SK-N-SH (cell line): ENCODE measurements around the gene FZD7. TPM values are rescaled to one million over a fixed set of nuclear protein-coding genes. Genes with fewer than 3 reads are reported as not detected.

Experiments
- CTCF ChIA-PET: fragments of 300-600, 350-600 bp; formaldehyde crosslinking; extraction: SDS; loops from one replicate; lab custom pipeline; 2021; lab: Yijun Ruan, JAX
- POLR2A ChIA-PET: fragments of 350-600 bp; sonication (Branson Sonifier 250); formaldehyde crosslinking; extraction: SDS; loops from one replicate; lab custom pipeline; 2020; ENCODE audit warnings: antibody characterized with exemption, inconsistent platforms; lab: Yijun Ruan, JAX
- DNase-seq: peaks from one replicate; pipeline ENCODE4 v3.0.0; 2012
- H2AFZ ChIP-seq: fragments of 200-600 bp; sonication (generic); 2 replicates; pipeline ENCODE4 v1.8.1; 2016; ENCODE audit warnings: antibody characterized with exemption, mild to moderate bottlenecking, low read depth
- H3F3A ChIP-seq: fragments of 200-600 bp; sonication (generic); replicated peaks from 2 replicates; pipeline ENCODE3; 2016; ENCODE audit warnings: antibody characterized with exemption, mild to moderate bottlenecking; ENCODE audit not compliant: insufficient read depth
- H3K27ac ChIP-seq, 2 experiments: fragments of 200-500 bp in 1 of 2; fragments of 200-600 bp in 1 of 2; sonication (Bioruptor generic) in 1 of 2; sonication (generic), shearing (Covaris generic) in 1 of 2; 2 replicates each; pipeline versions ENCODE4 v1.5.1 to v1.6.1; 2014 to 2016; ENCODE audit warnings: low read depth in 2 of 2, inconsistent platforms in 1 of 2, low read length in 1 of 2, mild to moderate bottlenecking in 1 of 2, mixed read lengths in 1 of 2
- H3K27me3 ChIP-seq: fragments of 200-600 bp; sonication (generic), shearing (Covaris generic); 2 replicates; pipeline ENCODE4 v1.6.1; 2016; ENCODE audit warnings: mixed run types; ENCODE audit not compliant: insufficient read depth
- H3K36me3 ChIP-seq, 2 experiments: fragments of 200-500 bp in 1 of 2; fragments of 200-600 bp in 1 of 2; sonication (Bioruptor generic) in 1 of 2; sonication (generic) in 1 of 2; replicated peaks in 1 of 2; 2 replicates each; pipeline versions ENCODE3 to v1.5.1; 2014 to 2016; ENCODE audit warnings: low read length in 1 of 2, mild to moderate bottlenecking in 1 of 2; ENCODE audit not compliant: insufficient read depth in 2 of 2, control insufficient read depth in 1 of 2
- H3K4me1 ChIP-seq, 2 experiments: fragments of 200-500 bp in 1 of 2; fragments of 200-600 bp in 1 of 2; sonication (Bioruptor generic) in 1 of 2; sonication (generic), shearing (Covaris generic) in 1 of 2; 2 replicates each; pipeline versions ENCODE4 v1.5.1 to v1.6.1; 2014 to 2016; ENCODE audit warnings: low read depth in 1 of 2, low read length in 1 of 2, mixed run types in 1 of 2; ENCODE audit not compliant: insufficient read depth in 2 of 2, control insufficient read depth in 1 of 2
- H3K4me2 ChIP-seq: fragments of 200-600 bp; sonication (generic), shearing (Covaris generic); 2 replicates; pipeline ENCODE4 v1.6.1; 2017; ENCODE audit warnings: mixed run types
- H3K4me3 ChIP-seq, 2 experiments: fragments of 200-500 bp in 1 of 2; fragments of 200-600 bp in 1 of 2; sonication (Bioruptor generic) in 1 of 2; sonication (generic), shearing (Covaris generic) in 1 of 2; 2 replicates each; pipeline versions ENCODE4 v1.5.1 to v1.8.1; 2014 to 2016; ENCODE audit warnings: low read depth in 2 of 2, inconsistent platforms in 1 of 2, low read length in 1 of 2, mild to moderate bottlenecking in 1 of 2, mixed read lengths in 1 of 2, moderate library complexity in 1 of 2
- H3K79me2 ChIP-seq: fragments of 200-600 bp; sonication (generic); 2 replicates; pipeline ENCODE4 v1.8.1; 2017; ENCODE audit warnings: mild to moderate bottlenecking; ENCODE audit not compliant: insufficient read depth
- H3K9ac ChIP-seq: fragments of 200-600 bp; sonication (generic); 2 replicates; pipeline ENCODE4 v1.6.1; 2017; ENCODE audit warnings: mixed run types
- H3K9me2 ChIP-seq: fragments of 200-600 bp; sonication (generic); 2 replicates; pipeline ENCODE4 v1.6.1; 2017; ENCODE audit warnings: mixed run types
- H3K9me3 ChIP-seq: fragments of 200-600 bp; sonication (generic); 2 replicates; pipeline ENCODE4 v1.6.1; 2017; ENCODE audit warnings: mixed run types, mild to moderate bottlenecking, moderate library complexity
- H4K20me1 ChIP-seq: fragments of 200-600 bp; sonication (generic); 2 replicates; pipeline ENCODE4 v1.6.1; 2017; ENCODE audit warnings: mild to moderate bottlenecking, mixed run types; ENCODE audit not compliant: insufficient read depth
- CTCF ChIP-seq: fragments of 200-600 bp; sonication (generic); IDR thresholded peaks from 2 replicates; pipeline ENCODE4 v1.6.1; 2017; ENCODE audit warnings: antibody characterized with exemption, mild to moderate bottlenecking, moderate library complexity
- ELF1 ChIP-seq: IDR thresholded peaks from 2 replicates; pipeline ENCODE4 v1.4.0; 2012
- FOXJ3 ChIP-seq: sonication (generic); formaldehyde crosslinking; IDR thresholded peaks from 2 replicates; pipeline ENCODE4 v1.5.1; 2020; ENCODE audit warnings: mild to moderate bottlenecking, missing genetic modification reagents
- GABPA ChIP-seq: IDR thresholded peaks from 2 replicates; pipeline ENCODE4 v1.4.0; 2012; ENCODE audit warnings: low read depth, mild to moderate bottlenecking
- GATA2 ChIP-seq: sonication (generic); formaldehyde crosslinking; IDR thresholded peaks from 2 replicates; pipeline ENCODE4 v1.5.0; 2020; ENCODE audit warnings: mild to moderate bottlenecking, missing genetic modification reagents
- JUND ChIP-seq: IDR thresholded peaks from 2 replicates; pipeline ENCODE4 v1.4.0; 2012
- MAX ChIP-seq: IDR thresholded peaks from 2 replicates; pipeline ENCODE4 v1.4.0; 2012; ENCODE audit warnings: low read depth
- MXI1 ChIP-seq: IDR thresholded peaks from 2 replicates; pipeline ENCODE4 v1.6.1; 2012; ENCODE audit warnings: mild to moderate bottlenecking, low read depth, low read length, improper control_type of control experiment
- NRF1 ChIP-seq: IDR thresholded peaks from 2 replicates; pipeline ENCODE4 v1.6.1; 2012; ENCODE audit warnings: low read depth, mild to moderate bottlenecking, low read length
- POLR2AphosphoS5 ChIP-seq: IDR thresholded peaks from 2 replicates; pipeline ENCODE4 v1.6.1; 2012; ENCODE audit warnings: low read depth, low read length
- RCOR1 ChIP-seq: fragments of 150-350 bp; IDR thresholded peaks from 2 replicates; pipeline ENCODE4 v1.6.1; 2017; ENCODE audit warnings: antibody characterized with exemption, low read length
- RXRA ChIP-seq: IDR thresholded peaks from 2 replicates; pipeline ENCODE4 v1.4.0; 2012; ENCODE audit warnings: low read depth, mild to moderate bottlenecking, borderline replicate concordance
- SIN3A ChIP-seq: IDR thresholded peaks from 2 replicates; pipeline ENCODE4 v1.6.1; 2012; ENCODE audit warnings: low read depth, mild to moderate bottlenecking, low read length, moderate library complexity, borderline replicate concordance
- SMC3 ChIP-seq: IDR thresholded peaks from 2 replicates; pipeline ENCODE4 v1.6.1; 2012; ENCODE audit warnings: low read depth, low read length, improper control_type of control experiment
- TAF1 ChIP-seq: IDR thresholded peaks from 2 replicates; pipeline ENCODE4 v1.6.1; 2012; ENCODE audit warnings: low read depth, mild to moderate bottlenecking, low read length, moderate library complexity, borderline replicate concordance
- YY1 ChIP-seq: IDR thresholded peaks from 2 replicates; pipeline ENCODE4 v1.4.0; 2012; ENCODE audit warnings: low read depth, mild to moderate bottlenecking
- ZBTB33 ChIP-seq: IDR thresholded peaks from 2 replicates; pipeline ENCODE4 v1.4.0; 2012; ENCODE audit warnings: low read depth, borderline replicate concordance
- WGBS: methylation state at CpG from one replicate; pipeline ENCODE4 v1.1.6; 2017; ENCODE audit warnings: low lambda C conversion rate; 5-methylcytosine and 5-hydroxymethylcytosine counted together
- polyA plus RNA-seq, 3 experiments: library from polyadenylated mRNA; depleted of rRNA; stranded (reverse); fragments of >200 nt; gene quantifications; 2 replicates each; pipeline ENCODE4 v1.2.3, GENCODE V29; 2012
- TF ChIP-seq, protein P1 (sequence below): fragments of 150-350 bp; IDR thresholded peaks from 2 replicates; pipeline ENCODE4 v1.6.1; 2016; ENCODE audit warnings: mild to moderate bottlenecking, low read depth, low read length
- TF ChIP-seq, protein P2 (sequence below): fragments of 150-350 bp; IDR thresholded peaks from 2 replicates; pipeline ENCODE4 v1.6.1; 2017; ENCODE audit warnings: antibody characterized with exemption, low read length, low read depth, borderline replicate concordance

The FZD7 gene
- polyA plus RNA-seq, 1 of the 3 experiments (the other 2 are of a cell fraction): 19.7 TPM

DNA sequence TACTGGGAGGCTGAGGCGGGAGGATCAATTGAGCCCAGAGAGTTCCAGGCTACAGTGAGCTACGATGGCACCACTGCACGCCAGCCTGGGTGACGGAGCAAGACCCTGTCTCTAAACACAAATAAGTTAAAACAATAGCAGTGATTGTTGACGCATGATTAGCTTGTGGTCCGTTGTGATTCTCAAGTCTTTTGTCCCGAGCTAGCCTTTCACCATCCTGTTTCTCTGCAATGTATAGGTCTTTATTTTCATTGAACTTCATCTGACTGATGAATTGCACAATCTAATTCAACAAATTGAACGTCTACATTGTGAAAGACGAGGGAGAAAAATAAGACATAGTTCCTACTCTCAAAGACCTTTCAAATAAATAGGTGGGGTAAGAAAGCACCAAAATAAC is 8.8 kb upstream of the FZD7 start:
- no peak overlapping the region for H3K9ac ChIP-seq
- CTCF ChIA-PET: interaction anchor here (1.1 kb wide), 1 partner anchor 137 kb away, joined by 3 read pairs; no protein-coding TSS in a partner anchor
- DNase-seq: no peak
- H4K20me1 ChIP-seq: no peaks in the 10 kb centered on the region
- H3K9me3 ChIP-seq: no peaks in the 10 kb centered on the region
- no peak overlapping the region for H3K27ac ChIP-seq
- TF ChIP-seq GABPA (no peak), GATA2 (no peak), SIN3A (no peak), POLR2AphosphoS5 (no peak), ELF1 (no peak), NRF1 (no peak), ZBTB33 (no peak), SMC3 (no peak), TAF1 (no peak), YY1 (no peak), MXI1 (no peak)
- TF ChIP-seq, protein P1, sequence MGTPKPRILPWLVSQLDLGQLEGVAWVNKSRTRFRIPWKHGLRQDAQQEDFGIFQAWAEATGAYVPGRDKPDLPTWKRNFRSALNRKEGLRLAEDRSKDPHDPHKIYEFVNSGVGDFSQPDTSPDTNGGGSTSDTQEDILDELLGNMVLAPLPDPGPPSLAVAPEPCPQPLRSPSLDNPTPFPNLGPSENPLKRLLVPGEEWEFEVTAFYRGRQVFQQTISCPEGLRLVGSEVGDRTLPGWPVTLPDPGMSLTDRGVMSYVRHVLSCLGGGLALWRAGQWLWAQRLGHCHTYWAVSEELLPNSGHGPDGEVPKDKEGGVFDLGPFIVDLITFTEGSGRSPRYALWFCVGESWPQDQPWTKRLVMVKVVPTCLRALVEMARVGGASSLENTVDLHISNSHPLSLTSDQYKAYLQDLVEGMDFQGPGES: no peak
- TF ChIP-seq, all 33 proteins: peak for 0
- Histone ChIP-seq H3K4me3 (no peak overlapping the region), H3K9me2 (no peaks in the 10 kb centered on the region), H3K4me2 (no peak overlapping the region), H3K36me3 (no peaks in the 10 kb centered on the region), H3F3A (no peaks in the 10 kb centered on the region), H3K79me2 (no peaks in the 10 kb centered on the region), H2AFZ (no peak overlapping the region), H3K27me3 (no peaks in the 10 kb centered on the region), H3K4me1 (peaks cover 0 to 7% of the 10 kb centered on the region in 2 experiments; a peak in 1 of 4 replicates)
- POLR2A ChIA-PET: no interaction called here
- 88% methylated on average over 9 of the region's 9 CpGs for WGBS

GRCh38 chr2:202025816-202026215 is 7.8 kb upstream of the FZD7 start:
- Histone ChIP-seq H3K4me1 (no peaks in the 10 kb centered on the region; a peak in 1 of 4 replicates), H3K9me2 (no peaks in the 10 kb centered on the region), H3K9me3 (no peaks in the 10 kb centered on the region), H3K27ac (no peak overlapping the region), H4K20me1 (no peaks in the 10 kb centered on the region), H2AFZ (no peak overlapping the region), H3F3A (peaks cover 9% of the 10 kb centered on the region), H3K27me3 (no peaks in the 10 kb centered on the region), H3K36me3 (no peaks in the 10 kb centered on the region), H3K4me3 (no peak overlapping the region), H3K9ac (no peak overlapping the region), H3K4me2 (no peak overlapping the region), H3K79me2 (no peaks in the 10 kb centered on the region)
- POLR2A ChIA-PET: no interaction called here
- WGBS: 86% methylated on average over 5 of the region's 5 CpGs
- CTCF ChIA-PET: no interaction called here
- DNase-seq: no peak
- TF ChIP-seq, protein P1: no peak
- TF ChIP-seq SIN3A (no peak), RXRA (no peak), JUND (no peak), MAX (no peak), ZBTB33 (no peak), RCOR1 (no peak), FOXJ3 (CRISPR knock-in tag) (no peak), POLR2AphosphoS5 (no peak), GATA2 (no peak), CTCF (no peak)
- TF ChIP-seq, protein P2, sequence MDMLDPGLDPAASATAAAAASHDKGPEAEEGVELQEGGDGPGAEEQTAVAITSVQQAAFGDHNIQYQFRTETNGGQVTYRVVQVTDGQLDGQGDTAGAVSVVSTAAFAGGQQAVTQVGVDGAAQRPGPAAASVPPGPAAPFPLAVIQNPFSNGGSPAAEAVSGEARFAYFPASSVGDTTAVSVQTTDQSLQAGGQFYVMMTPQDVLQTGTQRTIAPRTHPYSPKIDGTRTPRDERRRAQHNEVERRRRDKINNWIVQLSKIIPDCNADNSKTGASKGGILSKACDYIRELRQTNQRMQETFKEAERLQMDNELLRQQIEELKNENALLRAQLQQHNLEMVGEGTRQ: no peak
